K562 (cell line): ENCODE data around the gene C5AR2. TPM values are rescaled to one million over a fixed set of nuclear protein-coding genes. Genes with fewer than 3 reads are reported as not detected.
A peak's percentile ranks its signal among the peaks of the same experiment; 100 is the strongest.

Experiments
- ARNT ChIP-seq, 2 experiments: fragments of 450-650 bp; IDR thresholded peaks; 2 replicates each; pipeline ENCODE4 v1.6.1; 2016; ENCODE audit warnings: mild to moderate bottlenecking in 1 of 2
- DPF2 ChIP-seq: fragments of 450-650 bp; IDR thresholded peaks from 2 replicates; pipeline ENCODE4 v1.6.1; 2016
- ELF4 ChIP-seq: fragments of 450-650 bp; formaldehyde crosslinking; IDR thresholded peaks from 2 replicates; pipeline ENCODE4 v1.4.0; 2022; ENCODE audit warnings: missing genetic modification characterization
- ESRRA ChIP-seq: fragments of 450-650 bp; IDR thresholded peaks from 2 replicates; pipeline ENCODE4 v1.6.1; 2014; ENCODE audit warnings: low read depth, mild to moderate bottlenecking, moderate library complexity, borderline replicate concordance
- FIP1L1 ChIP-seq: fragments of 200-400 bp; formaldehyde crosslinking; IDR thresholded peaks from 2 replicates; pipeline ENCODE4 v1.6.1; 2018; ENCODE audit warnings: mild to moderate bottlenecking, low read depth, low read length; ENCODE audit not compliant: poor library complexity, severe bottlenecking
- GMEB1 ChIP-seq: fragments of 250-450 bp; sonication (Bioruptor Pico); IDR thresholded peaks from 2 replicates; pipeline ENCODE4 v1.4.0; 2020; ENCODE audit warnings: mild to moderate bottlenecking
- HDAC2 ChIP-seq: fragments of 450-650 bp; IDR thresholded peaks from 2 replicates; pipeline ENCODE4 v1.6.1; 2016; ENCODE audit warnings: mild to moderate bottlenecking
- MCM2 ChIP-seq: fragments of 450-650 bp; IDR thresholded peaks from 2 replicates; pipeline ENCODE4 v1.6.1; 2017; ENCODE audit warnings: low read depth, mild to moderate bottlenecking
- MEIS2 ChIP-seq: fragments of 450-650 bp; IDR thresholded peaks from 2 replicates; pipeline ENCODE4 v1.6.1; 2014; ENCODE audit warnings: mild to moderate bottlenecking; ENCODE audit not compliant: partially characterized antibody
- NRF1 ChIP-seq, 2 experiments: fragments of 450-650 bp; IDR thresholded peaks in 1 of 2; conservative IDR thresholded peaks in 1 of 2; 2 replicates each; pipeline ENCODE4 v1.6.1; 2014; ENCODE audit warnings: mild to moderate bottlenecking in 2 of 2
- PHB2 ChIP-seq: fragments of 450-650 bp; IDR thresholded peaks from 2 replicates; pipeline ENCODE4 v1.6.1; 2017; ENCODE audit warnings: low read depth
- RAD51 ChIP-seq: fragments of 450-650 bp; IDR thresholded peaks from 2 replicates; pipeline ENCODE4 v1.7.1; 2016; ENCODE audit warnings: low read depth, mild to moderate bottlenecking, borderline replicate concordance
- SAP30 ChIP-seq: fragments of 200-600 bp; sonication (generic); IDR thresholded peaks from 2 replicates; pipeline ENCODE4 v1.6.1; 2012; ENCODE audit warnings: borderline replicate concordance, low read depth, mild to moderate bottlenecking, moderate library complexity, low read length, control low read depth, inconsistent platforms; ENCODE audit not compliant: insufficient read depth, poor library complexity, severe bottlenecking
- TBP ChIP-seq: optimal IDR thresholded peaks from 2 replicates; pipeline ENCODE3; 2011; ENCODE audit warnings: low read depth, low read length, improper control_type of control experiment
- THAP12 ChIP-seq: fragments of 250-450 bp; sonication (Bioruptor Pico); IDR thresholded peaks from 2 replicates; pipeline ENCODE4 v1.9.0; 2021; ENCODE audit warnings: mild to moderate bottlenecking, inconsistent platforms
- THRB ChIP-seq: fragments of 450-650 bp; formaldehyde crosslinking; conservative IDR thresholded peaks from 2 replicates; pipeline ENCODE4 v1.4.0; 2022; ENCODE audit warnings: mild to moderate bottlenecking, missing genetic modification characterization
- WHSC1 ChIP-seq: IDR thresholded peaks from one replicate; pipeline ENCODE4 v1.6.1; 2012; ENCODE audit warnings: low read length, control low read depth, inconsistent platforms
- ZNF384 ChIP-seq: IDR thresholded peaks from 2 replicates; pipeline ENCODE4 v1.6.1; 2012; ENCODE audit warnings: low read depth, low read length, improper control_type of control experiment
- ZNF57 ChIP-seq: fragments of 450-650 bp; formaldehyde crosslinking; IDR thresholded peaks from 2 replicates; pipeline ENCODE4 v1.4.0; 2020; ENCODE audit warnings: mild to moderate bottlenecking, moderate library complexity
- polyA plus RNA-seq, 8 experiments: library from polyadenylated mRNA; depleted of rRNA in 4 of 8; stranded (reverse) in 5 of 8; unstranded in 3 of 8; fragments of >200 nt; fragmentation: Nextera tagmentation in 2 of 8; fragmentation: Illumina TruSeq in 1 of 8; extraction: Ambion mirVana in 2 of 8; extraction: Trizol in 1 of 8; gene quantifications; 2 replicates each; pipeline versions ENCODE4 v1.2.1 to v1.2.3, GENCODE V29; 2011 to 2014; ENCODE audit warnings: inconsistent platforms in 1 of 8, missing spikeins in 1 of 8
- total RNA-seq, 7 experiments: library from RNA; depleted of rRNA in 6 of 7; stranded (reverse); fragments of >200 nt in 6 of 7; fragmentation: Illumina TruSeq in 2 of 7; extraction: Trizol in 2 of 7; gene quantifications; 2 replicates each; pipeline versions ENCODE4 v1.2.1 to v1.2.3, GENCODE V29; 2011 to 2021; ENCODE audit warnings: low replicate concordance in 1 of 7

The C5AR2 gene
- total and polyA plus RNA-seq, 9 of the 15 experiments (the other 6 are each of a cell fraction or from before 2014, with no cell fraction given), result 0.01 to 1.1 (median 0.13) TPM

- TF ChIP-seq ARNT (IDR thresholded peaks at IDR 0.05), result 0 out of 4 replicates have a peak, but pooled peaks of 1 of the 2 experiments have one; percentile 18
- peak; percentile 87; the same call in 1 of the 2 replicates for TF ChIP-seq ELF4
- peak; percentile 61; the same call in 1 of the 2 replicates for TF ChIP-seq ZNF57 (CRISPR knock-in tag)
- peak; percentile 88 for TF ChIP-seq THAP12 (CRISPR knock-in tag)
- peak; percentile 90 for TF ChIP-seq ZNF384
- 0 out of 2 replicates have a peak, but pooled peaks have one; percentile 5 for TF ChIP-seq GMEB1 (CRISPR knock-in tag)
- no peak for TF ChIP-seq WHSC1
- TF ChIP-seq TBP, result peak; percentile 69
- TF ChIP-seq PHB2, result peak; percentile 25; the same call in 1 of the 2 replicates
- no peak for TF ChIP-seq MCM2
- peak; percentile 95 for TF ChIP-seq MEIS2
- TF ChIP-seq SAP30, result peak; percentile 91
- peak; percentile 99 for TF ChIP-seq NRF1 (conservative IDR thresholded peaks at IDR 0.05 in 1 of 2, IDR thresholded peaks at IDR 0.05 in 1 of 2)
- TF ChIP-seq THRB (CRISPR knock-in tag), result 0 out of 2 replicates have a peak, but pooled peaks have one; percentile 3
- peak; percentile 65; the same call in 1 of the 2 replicates for TF ChIP-seq ESRRA
- peak; percentile 80 for TF ChIP-seq RAD51
- peak; percentile 43 for TF ChIP-seq FIP1L1
- TF ChIP-seq HDAC2, result peak; percentile 56
- peak; percentile 52; the same call in 1 of the 2 replicates for TF ChIP-seq DPF2
Measured at GRCh38 chr19:47348819-47349795, 17.1 kb downstream of the C5AR2 start, which contains the start of gene DHX34 (continued).
